Parathyroid adenoma (tissue), 2 donors: ENCODE data around the gene KCNB1.

ENCODE experiments used
- H2AFZ ChIP-seq: fragments of 300-600 bp; sonication (generic); one replicate; pipeline ENCODE4 v1.7.0; 2017; ENCODE audit warnings: antibody characterized with exemption, mild to moderate bottlenecking
- H3K27ac ChIP-seq: fragments of 300-600 bp; sonication (generic); one replicate; pipeline ENCODE4 v1.7.0; 2017
- H3K27me3 ChIP-seq: fragments of 300-600 bp; sonication (generic); one replicate; pipeline ENCODE4 v1.7.0; 2017; ENCODE audit warnings: low read length; ENCODE audit not compliant: control insufficient read depth, insufficient read depth
- H3K36me3 ChIP-seq: fragments of 300-600 bp; sonication (generic); one replicate; pipeline ENCODE4 v1.7.0; 2017; ENCODE audit warnings: low read length; ENCODE audit not compliant: control insufficient read depth, insufficient read depth
- H3K4me1 ChIP-seq: fragments of 300-600 bp; sonication (generic); one replicate; pipeline ENCODE4 v1.7.0; 2017; ENCODE audit warnings: control low read depth
- H3K4me2 ChIP-seq: fragments of 300-600 bp; sonication (generic); one replicate; pipeline ENCODE4 v1.7.0; 2017; ENCODE audit warnings: low read length
- H3K4me3 ChIP-seq: fragments of 300-600 bp; sonication (generic); one replicate; pipeline ENCODE4 v1.7.0; 2017; ENCODE audit warnings: low read depth, low read length
- H3K79me2 ChIP-seq: fragments of 300-600 bp; sonication (generic); one replicate; pipeline ENCODE4 v1.7.0; 2017; ENCODE audit warnings: control low read depth
- H3K9ac ChIP-seq: fragments of 300-600 bp; sonication (generic); one replicate; pipeline ENCODE4 v1.7.0; 2017; ENCODE audit warnings: mild to moderate bottlenecking
- H3K9me3 ChIP-seq: fragments of 300-600 bp; sonication (generic); one replicate; pipeline ENCODE4 v1.7.0; 2017; ENCODE audit warnings: low read length; ENCODE audit not compliant: control insufficient read depth
- CTCF ChIP-seq: fragments of 300-600 bp; sonication (generic); IDR thresholded peaks from one replicate; pipeline ENCODE4 v1.7.0; 2017; ENCODE audit warnings: antibody characterized with exemption, mild to moderate bottlenecking
- donor health status: primary hyperparathyroidism.

The KCNB1 gene

DNA sequence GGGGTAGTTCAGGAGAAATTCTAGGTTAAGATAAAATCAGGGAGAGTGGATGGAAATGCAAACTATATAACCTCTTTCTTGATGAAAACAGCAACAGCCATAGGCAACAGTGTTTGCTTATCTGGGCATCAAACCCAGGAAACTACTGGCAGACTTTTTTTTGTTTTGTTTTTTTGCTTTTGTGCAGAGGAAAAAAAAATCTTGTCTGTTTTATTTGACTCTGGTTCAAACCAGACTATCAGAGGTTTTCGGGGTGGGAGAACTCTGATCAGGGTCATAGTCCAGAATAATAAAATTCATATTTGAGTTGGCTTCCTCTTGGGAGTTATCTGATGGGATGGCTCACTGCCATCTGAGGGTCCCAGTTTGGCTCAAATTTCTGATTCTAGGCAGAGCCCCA lies 115.8 kb downstream of the KCNB1 start:
- H2AFZ ChIP-seq, result no peak overlapping the region
- H3K4me2 ChIP-seq, result no peak overlapping the region
- no peak overlapping the region for H3K9ac ChIP-seq
- H3K27ac ChIP-seq, result no peak overlapping the region
- no peaks in the 10 kb centered on the region for H3K79me2 ChIP-seq
- H3K27me3 ChIP-seq, result no peaks in the 10 kb centered on the region
- no peak overlapping the region for H3K4me3 ChIP-seq
- no peaks in the 10 kb centered on the region for H3K9me3 ChIP-seq
- no peak for TF ChIP-seq CTCF
- H3K36me3 ChIP-seq, result no peaks in the 10 kb centered on the region
- H3K4me1 ChIP-seq, result no peaks in the 10 kb centered on the region

GRCh38 chr20:49361862-49362660 lies 120.4 kb downstream of the KCNB1 start:
- H3K27ac ChIP-seq, result no peak overlapping the region
- no peaks in the 10 kb centered on the region for H3K27me3 ChIP-seq
- H3K4me2 ChIP-seq, result no peak overlapping the region
- no peaks in the 10 kb centered on the region for H3K79me2 ChIP-seq
- H3K9me3 ChIP-seq, result no peaks in the 10 kb centered on the region
- no peaks in the 10 kb centered on the region for H3K4me1 ChIP-seq
- no peak overlapping the region for H3K9ac ChIP-seq
- H2AFZ ChIP-seq, result no peak overlapping the region
- no peaks in the 10 kb centered on the region for H3K36me3 ChIP-seq
- TF ChIP-seq CTCF, result no peak
- H3K4me3 ChIP-seq, result no peak overlapping the region

DNA sequence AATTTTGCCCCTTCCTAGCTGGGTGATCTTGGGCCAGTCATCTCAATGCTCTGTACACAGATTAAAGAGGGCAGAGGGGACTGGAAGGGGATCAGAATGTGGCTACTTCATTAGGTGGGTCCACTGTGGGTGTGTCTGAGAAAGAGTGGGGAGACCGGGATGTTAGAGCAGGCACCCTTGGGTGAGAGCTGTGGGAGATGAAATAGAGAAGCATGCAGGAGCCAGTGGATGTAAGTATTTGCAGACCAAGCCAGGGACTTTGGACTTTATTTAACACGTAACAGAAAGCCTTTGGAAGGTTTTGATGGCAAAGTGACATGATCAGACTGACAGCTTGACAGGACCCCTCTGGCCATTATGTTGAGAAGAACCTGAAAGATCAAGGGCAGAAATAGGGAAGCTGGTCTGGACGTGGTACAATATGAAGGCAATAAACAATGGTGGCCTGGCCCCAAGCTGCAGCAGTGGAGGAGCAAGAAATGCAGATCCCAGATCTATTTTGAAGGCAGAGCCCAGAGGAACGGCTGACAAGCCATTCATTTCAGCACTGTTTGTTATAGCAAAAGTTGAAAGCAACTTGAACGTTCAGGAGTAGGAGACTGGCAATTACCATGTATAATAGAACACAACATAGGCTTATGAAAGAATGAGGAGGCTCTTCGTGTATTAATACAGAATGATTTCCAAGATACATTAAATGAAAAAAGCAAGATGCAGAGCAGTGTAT lies 122.1 kb downstream of the KCNB1 start:
- no peak overlapping the region for H3K27ac ChIP-seq
- no peak overlapping the region for H3K4me3 ChIP-seq

DNA sequence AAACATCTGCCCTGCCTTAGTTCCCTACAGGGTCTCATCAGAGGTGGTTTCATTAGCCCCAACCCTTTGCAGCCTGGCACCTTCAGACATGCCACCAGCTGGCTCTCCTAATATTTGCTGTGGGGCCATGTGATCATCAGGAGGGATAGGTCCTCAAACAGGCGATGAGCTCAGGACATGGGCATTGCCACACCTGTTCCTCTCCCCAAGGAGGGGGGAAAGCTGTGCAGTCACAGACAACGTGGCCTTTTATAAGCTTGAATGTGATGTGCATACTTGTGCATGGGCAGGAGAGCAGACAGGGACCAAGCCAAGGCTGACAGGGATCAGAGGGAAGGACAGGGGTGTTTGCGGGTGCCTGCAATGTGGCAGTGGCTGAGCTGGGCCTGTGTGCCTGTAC lies 125.8 kb downstream of the KCNB1 start:
- Histone ChIP-seq H3K9ac (no peak overlapping the region), H3K9me3 (no peaks in the 10 kb centered on the region), H3K27ac (no peak overlapping the region), H3K27me3 (no peaks in the 10 kb centered on the region), H3K4me3 (no peak overlapping the region), H3K4me2 (no peak overlapping the region), H2AFZ (no peak overlapping the region), H3K4me1 (no peaks in the 10 kb centered on the region), H3K79me2 (no peaks in the 10 kb centered on the region), H3K36me3 (no peaks in the 10 kb centered on the region)
- no peak for TF ChIP-seq CTCF

More for the DNA sequence above, 122.1 kb downstream of the KCNB1 start:
- H3K4me1 ChIP-seq, result no peaks in the 10 kb centered on the region
- no peak overlapping the region for H2AFZ ChIP-seq
- H3K4me2 ChIP-seq, result no peak overlapping the region
- no peaks in the 10 kb centered on the region for H3K9me3 ChIP-seq
- no peaks in the 10 kb centered on the region for H3K36me3 ChIP-seq
- H3K79me2 ChIP-seq, result no peaks in the 10 kb centered on the region
- no peak for TF ChIP-seq CTCF
- H3K27me3 ChIP-seq, result no peaks in the 10 kb centered on the region
- no peak overlapping the region for H3K9ac ChIP-seq
